Thoracic aorta (tissue), 2 donors: ENCODE measurements around the gene XRRA1. TPM values are rescaled to one million over a fixed set of nuclear protein-coding genes. Genes with fewer than 3 reads are reported as not detected.

ENCODE experiments used
- ATAC-seq: fragments of 150-250 bp; one replicate; pipeline ENCODE4 v1.8.0; 2017; ENCODE audit warnings: low read depth; ENCODE audit not compliant: insufficient number of reproducible peaks, low FRiP score
- DNase-seq: peaks from one replicate; pipeline ENCODE4 v3.0.0-alpha.2; 2020; ENCODE audit warnings: low spot score
- H3K27ac ChIP-seq, 2 donors: fragments of 200-600 bp; sonication (generic); 1 replicate in 1 of 2; 2 replicates in 1 of 2; pipeline ENCODE4 v1.5.1; 2016; ENCODE audit warnings: mild to moderate bottlenecking in 2 of 2, moderate library complexity in 2 of 2
- H3K27me3 ChIP-seq: fragments of 200-600 bp; sonication (generic); replicated peaks from 2 replicates; pipeline ENCODE4 v1.6.0; 2016; ENCODE audit warnings: mild to moderate bottlenecking; ENCODE audit not compliant: insufficient read depth
- H3K36me3 ChIP-seq: fragments of 200-600 bp; sonication (generic); one replicate; pipeline ENCODE4 v1.5.1; 2016
- H3K4me1 ChIP-seq, 2 donors: fragments of 200-600 bp; sonication (generic); 1 replicate in 1 of 2; 2 replicates in 1 of 2; pipeline versions ENCODE4 v1.5.1 to v1.6.0; 2016; ENCODE audit warnings: low read depth in 2 of 2, mild to moderate bottlenecking in 1 of 2; ENCODE audit not compliant: control insufficient read depth in 1 of 2
- H3K4me3 ChIP-seq: fragments of 200-600 bp; sonication (generic); 2 replicates; pipeline ENCODE4 v1.5.1; 2016; ENCODE audit warnings: mild to moderate bottlenecking
- H3K9me3 ChIP-seq: fragments of 200-600 bp; sonication (generic); 2 replicates; pipeline ENCODE4 v1.5.1; 2016
- total RNA-seq, 2 donors: library from RNA; depleted of rRNA; stranded (reverse); fragments of >200 nt; gene quantifications; one replicate each; pipeline versions ENCODE4 v1.1.0 to v1.2.3, GENCODE V29; 2016
- TF ChIP-seq, protein P1 (sequence below): fragments of 200-600 bp; sonication (generic); IDR thresholded peaks from one replicate; pipeline ENCODE4 v1.5.1; 2019; ENCODE audit warnings: antibody characterized with exemption

Gene XRRA1
- total RNA-seq, 2 donors from 2014 or later = 13.1 to 106 TPM

DNA sequence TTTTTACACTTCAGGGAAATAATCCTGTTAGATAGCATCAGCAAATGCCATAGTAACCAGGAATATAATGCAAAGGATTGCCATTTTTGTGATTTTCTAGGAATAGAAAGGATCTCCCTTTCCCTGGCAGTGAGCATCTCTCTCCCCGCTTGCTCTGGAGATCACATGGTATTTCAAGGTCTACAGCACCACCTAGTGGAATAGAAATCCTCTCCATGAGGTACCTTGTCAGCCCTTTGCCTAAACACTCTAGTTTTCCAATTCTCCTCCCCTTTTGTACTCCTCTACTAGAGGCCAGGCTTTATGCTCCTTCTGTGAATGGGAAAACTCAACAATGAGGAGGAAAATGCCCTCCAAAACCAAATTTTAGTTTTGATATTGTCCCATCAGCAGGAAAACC is 78.4 kb downstream of the XRRA1 start:
- Histone ChIP-seq H3K27me3 (no peaks in the 10 kb centered on the region), H3K4me1 (no peaks in the 10 kb centered on the region), H3K4me3 (no peak overlapping the region), H3K27ac (no peak overlapping the region), H3K9me3 (peaks cover 75% of the 10 kb centered on the region), H3K36me3 (peaks cover 46% of the 10 kb centered on the region)
- TF ChIP-seq, protein P1, sequence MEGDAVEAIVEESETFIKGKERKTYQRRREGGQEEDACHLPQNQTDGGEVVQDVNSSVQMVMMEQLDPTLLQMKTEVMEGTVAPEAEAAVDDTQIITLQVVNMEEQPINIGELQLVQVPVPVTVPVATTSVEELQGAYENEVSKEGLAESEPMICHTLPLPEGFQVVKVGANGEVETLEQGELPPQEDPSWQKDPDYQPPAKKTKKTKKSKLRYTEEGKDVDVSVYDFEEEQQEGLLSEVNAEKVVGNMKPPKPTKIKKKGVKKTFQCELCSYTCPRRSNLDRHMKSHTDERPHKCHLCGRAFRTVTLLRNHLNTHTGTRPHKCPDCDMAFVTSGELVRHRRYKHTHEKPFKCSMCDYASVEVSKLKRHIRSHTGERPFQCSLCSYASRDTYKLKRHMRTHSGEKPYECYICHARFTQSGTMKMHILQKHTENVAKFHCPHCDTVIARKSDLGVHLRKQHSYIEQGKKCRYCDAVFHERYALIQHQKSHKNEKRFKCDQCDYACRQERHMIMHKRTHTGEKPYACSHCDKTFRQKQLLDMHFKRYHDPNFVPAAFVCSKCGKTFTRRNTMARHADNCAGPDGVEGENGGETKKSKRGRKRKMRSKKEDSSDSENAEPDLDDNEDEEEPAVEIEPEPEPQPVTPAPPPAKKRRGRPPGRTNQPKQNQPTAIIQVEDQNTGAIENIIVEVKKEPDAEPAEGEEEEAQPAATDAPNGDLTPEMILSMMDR = no peak
- DNase-seq (no peak), ATAC-seq (no peak)

DNA sequence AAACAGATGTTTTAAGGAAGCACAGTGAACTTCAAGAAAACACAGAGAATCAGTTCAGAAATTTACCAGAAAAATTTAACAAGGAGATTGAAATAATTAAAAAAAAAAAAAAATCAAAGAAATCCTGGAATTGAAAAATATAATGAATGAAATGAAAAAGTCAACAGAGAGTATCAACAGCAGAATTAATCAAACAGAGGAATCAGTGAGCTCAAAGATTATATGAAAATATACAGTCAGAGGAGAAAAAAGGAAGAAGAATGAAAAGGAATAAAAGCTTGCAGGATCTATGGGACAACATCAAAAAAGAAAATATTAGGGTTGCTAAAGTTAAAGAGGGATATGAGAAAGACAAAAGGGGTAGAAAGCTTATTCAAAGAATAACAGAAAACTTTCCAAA is 82.3 kb downstream of the XRRA1 start:
- H3K4me3 ChIP-seq = no peak overlapping the region
- ATAC-seq = no peak
- H3K27ac ChIP-seq = no peak overlapping the region
- H3K9me3 ChIP-seq = peaks cover 66% of the 10 kb centered on the region
- DNase-seq = no peak
- H3K27me3 ChIP-seq = no peaks in the 10 kb centered on the region
- no peaks in the 10 kb centered on the region for H3K4me1 ChIP-seq
- TF ChIP-seq, protein P1 = no peak
- H3K36me3 ChIP-seq = peaks cover 52% of the 10 kb centered on the region

DNA sequence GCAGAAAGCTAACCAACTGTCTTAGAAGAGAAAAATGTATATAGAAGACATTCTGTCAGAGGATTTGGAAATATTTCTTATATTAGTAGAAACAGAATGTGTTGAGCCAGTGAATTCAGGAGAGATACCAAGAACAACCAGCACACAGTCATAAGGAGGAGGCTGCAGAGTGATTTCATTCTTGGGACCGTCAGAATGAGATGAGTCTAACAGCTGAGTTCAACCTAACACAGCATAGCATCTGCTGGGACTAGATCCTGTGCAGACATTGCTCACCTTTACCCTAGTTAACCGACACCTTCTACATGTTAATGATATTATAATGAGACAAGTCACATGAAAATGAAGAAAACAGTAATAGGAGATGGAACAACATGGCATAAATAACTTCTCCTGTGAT is 85.5 kb downstream of the XRRA1 start:
- TF ChIP-seq, protein P1 = no peak
- Histone ChIP-seq H3K27me3 (no peaks in the 10 kb centered on the region), H3K4me3 (no peak overlapping the region), H3K9me3 (peaks cover 35% of the 10 kb centered on the region), H3K36me3 (peaks cover 40% of the 10 kb centered on the region), H3K4me1 (no peaks in the 10 kb centered on the region), H3K27ac (no peak overlapping the region)
- DNase-seq (no peak), ATAC-seq (no peak)

DNA sequence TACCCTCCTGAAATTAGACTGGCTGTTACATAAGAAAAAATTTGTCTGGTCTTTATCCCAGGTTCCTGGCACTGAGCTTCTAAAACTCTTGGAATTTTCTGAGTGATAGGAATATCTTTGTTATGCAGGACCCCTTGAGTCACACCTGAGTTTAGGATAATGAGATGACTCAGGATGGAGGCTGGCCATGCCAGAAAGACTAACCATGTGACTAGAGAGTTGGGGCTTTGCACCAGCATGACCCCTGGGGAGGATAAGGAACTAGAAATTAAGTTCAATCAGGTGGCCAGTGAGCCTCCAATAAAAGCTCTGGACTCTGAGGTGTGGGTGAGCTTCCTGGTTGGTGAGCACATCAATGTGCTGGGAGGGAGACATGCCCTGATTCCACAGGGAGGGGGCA is 88.1 kb downstream of the XRRA1 start:
- Histone ChIP-seq H3K4me3 (no peak overlapping the region), H3K9me3 (peaks cover 10% of the 10 kb centered on the region), H3K27ac (no peak overlapping the region), H3K4me1 (no peaks in the 10 kb centered on the region), H3K36me3 (peaks cover 42% of the 10 kb centered on the region), H3K27me3 (no peaks in the 10 kb centered on the region)
- TF ChIP-seq, protein P1 = no peak
- ATAC-seq (no peak), DNase-seq (no peak)

DNA sequence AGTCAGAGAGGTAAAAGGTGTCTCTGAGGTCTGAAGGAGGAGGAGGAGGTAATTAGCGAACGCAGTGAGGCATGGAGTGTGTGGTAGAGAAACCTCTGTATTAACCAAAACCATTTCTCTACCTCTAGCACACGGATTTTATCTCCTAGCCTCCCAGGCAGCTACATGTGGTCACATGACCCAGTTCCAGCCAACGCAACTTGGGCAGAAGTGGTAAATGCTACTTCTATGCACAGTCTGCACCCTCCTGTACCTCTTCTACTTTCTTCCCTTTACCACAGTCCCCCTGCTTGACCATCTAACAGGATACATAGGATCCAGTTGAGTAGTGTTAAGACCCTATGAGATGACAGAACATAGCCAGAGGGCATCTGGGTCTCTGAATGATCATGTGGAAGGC is 95.7 kb downstream of the XRRA1 start:
- ATAC-seq (no peak), DNase-seq (no peak)
- Histone ChIP-seq H3K9me3 (no peaks in the 10 kb centered on the region), H3K4me1 (no peaks in the 10 kb centered on the region), H3K36me3 (peaks cover 15% of the 10 kb centered on the region), H3K27ac (no peak overlapping the region), H3K4me3 (no peak overlapping the region), H3K27me3 (no peaks in the 10 kb centered on the region)
- TF ChIP-seq, protein P1 = no peak
